Measurements from ENCODE around the gene CRYBA1.
"Not testable (repeated sequence)": the region's sequence is repeated elsewhere in the genome, so short reads cannot be mapped to it uniquely, and the experiment has no call there.

CRYBA1 gene, protein sequence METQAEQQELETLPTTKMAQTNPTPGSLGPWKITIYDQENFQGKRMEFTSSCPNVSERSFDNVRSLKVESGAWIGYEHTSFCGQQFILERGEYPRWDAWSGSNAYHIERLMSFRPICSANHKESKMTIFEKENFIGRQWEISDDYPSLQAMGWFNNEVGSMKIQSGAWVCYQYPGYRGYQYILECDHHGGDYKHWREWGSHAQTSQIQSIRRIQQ

DNA sequence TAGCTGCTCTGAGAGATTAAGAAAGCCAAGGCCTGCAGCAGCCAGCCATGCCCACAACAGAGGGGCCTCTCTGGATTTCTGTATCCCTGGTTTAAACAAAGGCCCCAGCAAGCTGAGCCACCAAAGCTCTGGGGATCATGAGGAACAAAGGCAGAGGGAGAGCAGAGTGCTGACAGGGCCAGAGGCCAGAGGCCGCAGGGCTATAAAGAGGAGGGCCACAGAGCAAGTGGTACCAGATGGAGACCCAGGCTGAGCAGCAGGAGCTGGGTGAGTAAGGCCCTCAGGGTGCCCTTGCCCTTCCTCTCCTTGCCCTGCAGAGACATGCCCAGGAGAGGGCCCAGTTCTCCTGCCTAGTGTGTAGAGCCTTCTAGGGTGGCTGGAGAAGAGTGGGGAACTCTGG, at the start of gene CRYBA1:
Gene CRYBA1 (plus strand): TSS at position 232 of the 400 bp plus-strand sequence. CDS start 5 bp downstream, at position 237.
- no peak for DNase-seq (ENCODE audit: low read depth)

DNA sequence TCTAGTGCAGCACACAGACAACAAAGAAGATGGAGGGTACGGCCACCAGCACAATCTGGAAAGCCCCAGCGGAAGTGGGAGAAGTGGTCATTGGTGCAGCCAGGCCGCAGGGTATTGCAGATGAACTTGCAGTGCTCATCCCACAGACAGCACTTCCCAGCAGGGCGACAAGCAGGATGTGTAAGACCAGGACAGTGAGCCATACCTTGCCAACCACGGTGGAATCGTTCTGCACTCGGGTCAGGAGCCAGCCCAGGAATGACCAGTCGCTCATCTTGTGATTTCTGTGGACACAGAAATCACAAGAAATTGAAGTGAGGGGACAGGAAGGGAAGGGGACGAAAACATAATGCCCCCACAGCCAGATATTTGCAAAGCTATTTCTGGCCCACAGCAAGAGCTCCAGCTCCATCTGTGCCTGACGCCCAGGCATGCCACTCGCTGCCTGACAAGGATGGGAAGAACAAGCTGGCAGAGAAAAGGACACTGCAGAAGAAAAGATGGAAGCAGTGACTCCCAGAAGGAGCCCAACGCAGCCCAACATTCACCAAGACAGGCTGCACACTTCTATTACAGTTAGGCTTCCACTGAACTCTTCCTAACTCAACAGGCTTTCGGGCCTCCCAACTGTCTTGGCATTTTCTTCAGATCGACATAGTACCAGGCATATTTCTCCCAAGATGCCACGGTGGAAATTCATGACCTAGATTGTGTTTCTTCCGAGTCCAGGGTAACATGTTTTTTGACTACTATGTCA, 49.0 kb upstream of the CRYBA1 start:
- DNase-seq (ENCODE audit: low read depth) = no peak

DNA sequence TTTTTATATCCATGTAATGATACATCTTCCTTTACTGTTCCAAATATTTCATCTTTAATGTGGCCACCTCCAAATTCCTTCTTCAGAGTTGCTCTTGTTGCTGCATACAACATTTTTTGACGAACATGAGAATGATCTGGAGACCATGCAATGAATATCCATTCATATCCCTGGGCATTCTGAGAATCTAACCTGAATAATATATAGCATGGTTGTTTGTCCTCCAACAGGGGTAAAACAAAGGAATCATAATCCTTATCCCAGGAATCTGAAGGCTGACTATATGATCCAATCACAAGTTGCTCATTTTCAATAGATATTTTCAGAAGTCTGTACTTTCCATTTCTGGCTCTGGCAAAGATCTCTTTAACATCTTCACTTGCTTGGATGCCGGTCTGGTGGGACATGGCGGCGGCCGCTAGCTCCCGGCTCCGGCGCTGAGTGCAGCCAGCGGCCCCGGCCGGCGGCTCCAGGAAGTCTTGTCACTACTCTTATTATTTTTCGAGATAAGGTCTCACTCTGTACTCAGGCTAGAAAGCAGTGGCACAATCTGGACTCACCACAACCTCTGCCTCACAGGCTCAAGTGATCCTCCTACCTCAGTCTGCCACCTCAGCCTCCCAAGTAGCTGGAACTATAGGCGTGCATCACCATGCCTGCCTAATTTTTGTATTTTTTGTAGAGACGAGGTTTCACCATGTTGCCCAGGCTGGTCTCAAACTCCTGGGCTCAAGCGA, 42.4 kb upstream of the CRYBA1 start:
- DNase-seq (ENCODE audit: low read depth) = not testable (repeated sequence)

DNA sequence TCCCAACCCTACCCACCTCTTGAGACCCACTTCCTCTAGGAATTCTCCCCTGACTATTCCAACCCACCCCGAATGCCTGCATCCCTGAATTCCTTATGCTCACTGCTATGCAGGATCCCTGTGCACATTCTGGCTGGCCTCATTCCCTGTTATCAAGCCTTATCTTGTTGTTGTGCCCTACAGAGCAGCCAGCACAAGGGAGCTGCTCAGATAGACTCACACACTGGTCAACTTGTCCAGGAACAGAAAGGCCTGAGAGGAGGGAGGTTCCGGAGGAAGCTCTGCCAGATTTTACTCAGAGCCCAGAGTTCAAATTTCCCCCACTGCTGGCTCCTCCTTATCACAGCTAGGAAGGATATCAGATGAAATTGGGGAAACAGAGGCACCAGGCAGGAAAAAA, 41.6 kb upstream of the CRYBA1 start:
- DNase-seq (ENCODE audit: low read depth) = no peak

DNA sequence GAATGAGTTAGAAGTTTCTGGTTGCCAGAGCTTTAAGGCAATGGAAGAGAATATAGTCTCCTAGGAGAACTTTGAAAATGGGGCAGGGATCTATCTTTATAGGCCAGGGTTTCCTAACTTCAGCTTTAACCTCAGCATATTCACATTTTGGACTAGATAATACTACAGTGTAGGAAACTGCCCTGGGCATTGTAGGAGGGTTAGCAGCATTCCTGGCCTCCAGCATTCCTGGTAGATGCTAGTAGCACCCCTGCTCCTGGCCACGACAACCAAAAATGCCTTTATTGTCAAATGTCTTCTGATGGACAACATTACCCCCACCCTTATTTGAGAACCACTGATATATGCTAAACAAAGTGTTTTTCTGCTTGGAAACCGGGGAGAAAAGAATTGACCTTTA, 38.7 kb upstream of the CRYBA1 start:
- DNase-seq (ENCODE audit: low read depth) = no peak

DNA sequence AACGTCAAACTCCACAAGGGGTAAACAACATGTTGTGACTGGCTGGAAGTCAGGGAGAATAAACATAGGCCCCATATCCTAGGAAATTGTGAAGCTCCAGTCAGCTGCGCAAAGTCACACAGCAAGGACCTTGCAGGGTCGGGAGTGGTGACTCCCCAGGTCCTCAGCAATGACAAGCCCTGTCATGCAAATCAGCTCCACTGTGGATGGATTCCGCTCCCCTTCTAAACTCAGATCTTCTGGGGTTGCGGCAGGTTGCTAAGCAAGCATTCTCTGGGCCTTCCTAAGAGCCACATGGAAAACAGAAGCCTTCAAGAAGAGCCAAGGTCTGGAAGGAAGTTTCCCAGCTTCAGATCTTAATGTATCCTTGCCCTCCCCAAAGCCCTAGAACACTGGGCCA, 37.6 kb upstream of the CRYBA1 start:
- no peak for DNase-seq (ENCODE audit: low read depth)

DNA sequence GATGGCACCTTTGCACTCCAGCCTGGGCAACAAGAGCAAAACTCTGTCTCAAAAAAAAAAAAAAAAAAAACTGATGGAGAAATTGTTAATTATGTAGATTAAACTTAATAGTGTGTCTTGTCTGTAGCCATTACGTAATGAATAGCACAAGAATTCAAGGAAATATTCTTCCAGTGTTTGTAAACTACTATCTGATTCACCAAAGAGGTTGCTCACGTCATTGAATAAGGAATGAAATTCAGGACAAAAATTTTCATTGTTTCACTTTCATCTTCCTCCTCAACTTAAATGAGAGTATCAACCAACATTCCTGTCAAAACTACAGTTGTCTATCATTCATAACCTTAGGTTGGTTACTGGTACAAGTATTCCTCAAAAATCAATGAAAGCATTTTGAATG, 35.8 kb upstream of the CRYBA1 start:
- no peak for DNase-seq (ENCODE audit: low read depth)

DNA sequence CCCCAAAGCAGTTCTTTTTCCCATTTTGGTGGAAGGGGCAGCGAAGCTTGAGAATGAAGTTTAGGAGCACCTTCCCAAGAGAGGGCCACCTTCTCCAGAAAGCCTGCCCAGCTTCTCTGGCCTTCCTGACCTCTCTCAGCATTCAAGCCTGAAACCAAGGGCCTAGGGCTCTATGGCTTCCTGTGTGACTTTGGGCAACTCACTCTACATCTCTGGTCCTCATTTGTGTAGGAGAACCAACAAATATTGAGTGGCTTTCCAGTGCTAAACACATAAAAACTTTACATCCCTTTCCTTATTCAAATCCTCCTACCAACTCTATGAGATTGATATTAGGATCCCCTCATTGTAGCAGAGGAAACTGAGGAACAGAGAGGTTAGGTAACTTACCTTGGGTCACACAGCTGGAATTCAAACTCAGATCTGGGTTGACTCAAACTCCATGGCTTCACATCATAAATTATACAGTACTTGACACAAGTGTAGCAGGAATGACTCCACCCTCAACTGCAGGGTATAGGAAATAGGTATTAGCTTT, 34.5 kb upstream of the CRYBA1 start:
- DNase-seq (ENCODE audit: low read depth) = no peak

DNA sequence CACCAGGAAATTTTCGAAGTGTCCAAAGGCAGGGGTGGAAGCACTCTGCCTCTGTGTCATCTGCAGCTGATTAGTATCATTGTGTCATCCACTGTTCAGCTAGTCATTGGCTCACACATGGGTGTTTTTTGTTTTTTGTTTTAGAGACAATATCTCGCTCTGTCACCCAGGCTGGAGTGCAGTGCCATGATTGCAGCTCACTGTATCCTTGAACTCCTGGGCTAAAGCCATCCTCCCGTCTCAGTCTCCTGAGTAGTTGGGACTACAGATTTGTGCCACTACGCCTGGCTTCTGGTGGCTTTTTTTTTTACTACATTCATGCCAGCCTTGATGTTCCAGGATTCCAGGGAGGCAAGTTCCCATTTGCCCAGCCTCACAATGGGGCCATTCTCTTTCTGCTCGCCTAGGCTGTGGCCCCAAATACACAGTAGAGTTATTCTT, 34.0 kb upstream of the CRYBA1 start:
- peak; percentile 27 for DNase-seq (ENCODE audit: low read depth)

DNA sequence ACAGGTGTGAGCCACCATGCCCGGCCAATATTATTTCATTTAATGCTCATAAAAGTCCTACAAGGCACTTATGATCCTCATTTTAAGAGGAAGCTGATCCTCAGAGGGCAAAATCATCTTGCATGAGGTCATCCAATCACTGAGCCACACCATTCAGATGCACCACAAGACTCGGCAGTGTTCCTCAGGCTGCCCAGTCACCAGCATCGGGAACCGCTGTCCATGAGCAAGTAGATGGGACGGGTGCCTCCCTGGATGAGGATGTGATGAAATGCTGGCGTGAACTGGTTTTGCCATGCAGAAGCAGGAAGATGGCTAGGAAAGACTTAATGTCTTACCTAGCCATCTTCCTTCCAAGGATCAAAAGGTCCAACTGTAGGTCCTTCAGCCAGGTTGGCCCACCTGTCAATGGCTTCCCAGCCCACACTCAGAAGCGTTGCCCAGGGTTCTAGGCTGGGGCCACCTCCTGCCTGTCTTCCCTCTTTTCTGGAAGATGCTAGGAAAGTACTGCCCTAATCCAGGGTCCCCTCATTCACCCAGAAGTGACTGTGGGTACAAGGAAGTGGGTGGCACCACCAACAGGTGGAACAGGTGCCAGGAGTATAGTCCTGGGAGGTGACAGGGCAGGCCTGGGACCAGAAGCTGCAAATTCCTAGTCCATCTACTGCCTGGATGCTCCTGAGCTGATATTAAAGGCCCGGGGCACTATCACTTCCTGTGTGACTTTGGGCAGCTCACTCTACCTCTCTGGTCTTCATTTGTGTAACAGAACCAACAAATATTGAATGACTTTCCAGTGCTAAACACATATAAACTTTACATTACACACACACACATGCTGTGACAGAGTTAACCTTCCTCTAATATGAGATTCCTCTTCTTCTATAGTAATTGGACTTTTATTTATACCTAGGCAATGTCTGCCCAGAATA, 32.2 kb upstream of the CRYBA1 start:
- no peak for DNase-seq (ENCODE audit: low read depth)

DNA sequence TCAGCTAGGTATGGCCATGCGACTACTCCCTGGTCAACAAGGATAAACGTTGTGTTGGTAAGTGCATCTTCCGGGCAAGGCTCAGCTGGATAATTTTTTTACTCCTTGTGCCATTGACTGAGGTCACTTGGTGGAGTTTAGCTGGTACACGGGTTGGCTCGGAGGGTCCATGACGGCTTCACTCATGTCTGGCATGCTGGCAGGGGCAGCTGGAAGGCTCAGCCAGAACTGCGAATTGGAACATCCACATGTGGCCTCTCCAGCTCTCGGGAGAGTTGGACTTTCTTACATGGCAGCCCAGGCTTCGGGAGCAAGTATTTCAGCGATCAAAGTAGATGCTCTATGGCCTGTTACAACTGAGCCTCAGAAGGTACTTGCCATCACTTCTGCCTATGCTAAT, 31.5 kb upstream of the CRYBA1 start:
- DNase-seq (ENCODE audit: low read depth) = no peak

DNA sequence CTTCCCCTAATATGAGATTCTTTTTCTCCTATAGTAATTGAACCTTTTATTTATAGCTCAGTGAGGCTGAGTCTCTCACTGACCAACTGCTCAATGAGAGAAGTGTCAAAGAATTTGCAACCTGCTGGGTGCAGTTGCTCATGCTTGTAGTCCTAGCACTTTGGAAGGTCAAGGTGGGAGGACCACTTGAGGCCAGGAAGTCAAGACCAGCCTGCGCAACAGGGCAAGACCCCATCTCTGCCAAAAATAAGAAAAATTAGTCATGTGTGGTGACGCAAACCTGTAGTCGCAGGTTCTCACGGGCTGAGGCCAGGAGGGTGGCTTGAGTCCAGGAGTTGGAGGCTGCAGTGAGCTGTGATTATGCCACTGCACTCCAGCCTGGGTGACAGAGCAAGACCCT, 30.9 kb upstream of the CRYBA1 start:
- no peak for DNase-seq (ENCODE audit: low read depth)

DNA sequence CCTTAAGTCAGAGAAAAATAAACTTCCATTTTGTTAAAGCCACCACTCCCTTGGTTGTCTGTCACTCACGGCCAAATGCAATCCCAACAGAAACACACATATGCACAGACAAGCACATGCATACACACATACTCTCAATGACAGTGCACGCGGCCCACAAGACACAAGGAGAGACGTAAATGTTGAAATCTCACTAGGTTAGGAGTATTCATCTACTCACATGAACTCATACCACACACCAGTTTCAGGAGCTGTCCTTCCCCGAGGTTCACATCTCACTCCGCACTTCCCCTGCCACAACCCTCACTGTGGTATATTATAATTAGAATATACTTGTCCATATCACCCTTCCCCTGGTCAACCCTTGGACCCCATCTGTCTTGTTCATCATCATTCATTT, 30.5 kb upstream of the CRYBA1 start:
- DNase-seq (ENCODE audit: low read depth) = no peak

DNA sequence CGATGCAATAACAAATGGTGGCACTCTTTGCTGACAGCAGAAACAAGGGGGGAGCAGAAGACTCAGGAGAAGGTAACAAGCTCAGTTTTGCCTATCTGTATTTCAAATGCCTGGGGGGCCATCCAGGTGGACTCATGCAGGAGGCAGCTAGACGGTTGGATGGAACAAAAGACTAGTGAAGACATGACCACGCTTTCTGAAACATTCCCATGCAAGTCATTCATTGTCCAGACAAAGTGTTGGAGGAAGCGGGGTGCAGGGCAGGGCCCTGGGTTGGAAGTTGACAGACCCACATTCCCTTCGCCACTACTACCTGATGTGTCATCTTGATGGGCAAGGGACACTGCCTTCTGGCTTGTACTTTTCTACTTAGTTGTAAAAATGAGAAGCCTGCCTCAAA, 29.8 kb upstream of the CRYBA1 start:
- DNase-seq (ENCODE audit: low read depth) = no peak

DNA sequence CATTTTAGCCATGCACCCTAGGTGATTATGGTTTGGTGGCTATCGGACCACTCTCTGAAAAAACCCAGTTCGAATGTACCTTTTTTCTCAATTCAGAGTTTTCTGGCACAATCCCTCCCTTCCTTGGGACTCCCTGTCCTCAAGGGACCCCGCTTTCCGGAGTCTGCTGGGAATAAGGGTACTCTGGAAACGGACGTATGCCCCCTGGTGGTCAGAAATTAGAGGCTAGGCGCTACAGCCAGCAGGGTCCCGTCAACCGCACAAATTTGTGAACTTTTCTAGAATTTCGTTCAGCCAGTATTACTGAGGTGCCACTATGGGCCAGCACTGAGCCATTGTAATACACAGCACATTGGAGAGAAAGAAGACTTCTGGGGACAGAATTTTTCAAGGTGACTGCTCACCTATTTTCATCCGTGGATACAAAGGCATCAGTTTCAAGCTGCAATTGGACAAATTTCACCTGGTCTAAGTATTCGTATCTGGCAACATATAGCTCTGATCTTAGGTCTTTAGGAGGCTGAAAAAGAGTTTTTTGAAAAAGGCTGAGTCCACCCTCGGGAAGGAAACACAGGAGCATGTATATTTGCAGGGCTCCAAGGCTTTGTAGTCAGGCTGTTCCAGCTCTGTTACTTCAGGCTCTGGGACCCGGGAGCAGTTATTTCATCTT, 27.1 kb upstream of the CRYBA1 start:
- DNase-seq (ENCODE audit: low read depth) = peak; percentile 32

DNA sequence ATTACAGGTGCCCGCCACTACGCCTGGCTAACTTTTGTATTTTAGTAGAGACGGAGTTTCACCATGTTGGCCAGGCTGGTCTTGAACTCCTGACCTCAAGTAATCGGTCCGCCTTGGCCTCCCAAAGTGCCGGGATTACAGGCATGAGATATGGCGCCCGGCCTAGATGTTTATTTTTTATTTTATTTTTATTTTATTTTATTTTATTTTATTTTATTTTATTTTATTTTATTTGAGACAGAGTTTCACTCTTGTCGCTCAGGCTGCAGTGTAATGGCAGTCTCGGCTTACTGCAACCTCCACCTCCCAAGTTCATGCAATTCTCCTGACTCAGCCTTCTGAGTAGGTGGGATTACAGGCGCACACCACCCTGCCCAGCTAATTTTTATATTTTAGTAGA, 25.3 kb upstream of the CRYBA1 start:
- DNase-seq (ENCODE audit: low read depth) = not testable (repeated sequence)

DNA sequence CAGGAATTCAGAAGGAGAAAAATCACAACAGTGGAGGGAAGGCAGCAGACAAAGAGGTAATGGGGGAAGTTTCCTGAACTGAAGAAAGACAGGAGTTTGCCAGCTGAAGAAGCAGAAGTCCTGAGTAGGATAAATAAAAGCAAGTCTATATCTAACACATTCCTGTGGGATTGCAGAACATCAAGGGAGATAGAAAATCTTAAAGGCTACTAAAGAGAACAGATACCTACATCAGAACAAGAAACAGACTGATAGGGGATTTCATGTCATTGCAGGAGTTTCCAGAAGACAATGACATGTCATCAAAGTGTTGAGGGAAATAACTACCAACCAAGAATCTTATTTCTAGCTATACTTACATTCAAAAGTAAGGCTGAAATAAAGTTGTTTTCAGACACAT, 21.3 kb upstream of the CRYBA1 start:
- no peak for DNase-seq (ENCODE audit: low read depth)

DNA sequence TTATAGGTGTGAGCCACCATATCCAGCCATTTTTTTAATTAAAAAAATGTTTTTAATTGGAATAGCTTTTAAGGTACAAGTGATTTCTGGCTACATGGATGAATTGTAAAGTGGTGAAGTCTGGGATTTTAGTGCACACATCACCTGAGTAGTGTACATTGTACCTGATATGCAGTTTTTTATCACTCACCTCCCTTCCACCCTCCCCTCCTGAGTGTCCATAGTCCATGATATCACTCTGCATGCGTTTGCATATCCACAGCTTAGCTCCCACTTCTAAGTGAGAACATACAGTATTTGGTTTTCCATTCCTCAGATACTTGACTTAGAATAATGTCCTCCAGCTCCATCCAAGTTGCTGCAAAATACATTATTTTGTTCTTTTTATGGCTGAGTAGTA, 13.4 kb upstream of the CRYBA1 start:
- DNase-seq (ENCODE audit: low read depth) = no peak

DNA sequence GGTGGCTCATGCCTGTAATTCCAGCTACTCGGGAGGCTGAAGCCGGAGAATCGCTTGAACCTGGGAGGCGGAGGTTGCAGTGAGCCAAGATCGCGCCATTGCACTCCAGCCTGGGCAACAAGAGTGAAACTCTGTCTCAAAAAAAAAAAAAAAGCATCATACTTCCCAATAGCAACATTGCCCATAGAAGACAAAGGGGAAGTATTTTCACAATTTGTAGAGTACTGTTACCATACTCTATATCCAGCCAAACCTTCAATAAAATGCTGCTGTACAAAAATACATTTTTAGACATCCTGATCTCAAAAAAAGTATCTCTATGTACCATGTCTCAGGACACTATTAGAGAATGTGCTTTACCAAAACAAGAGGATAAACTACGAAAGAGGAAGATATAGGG, 11.7 kb upstream of the CRYBA1 start:
- DNase-seq (ENCODE audit: low read depth) = not testable (repeated sequence)

DNA sequence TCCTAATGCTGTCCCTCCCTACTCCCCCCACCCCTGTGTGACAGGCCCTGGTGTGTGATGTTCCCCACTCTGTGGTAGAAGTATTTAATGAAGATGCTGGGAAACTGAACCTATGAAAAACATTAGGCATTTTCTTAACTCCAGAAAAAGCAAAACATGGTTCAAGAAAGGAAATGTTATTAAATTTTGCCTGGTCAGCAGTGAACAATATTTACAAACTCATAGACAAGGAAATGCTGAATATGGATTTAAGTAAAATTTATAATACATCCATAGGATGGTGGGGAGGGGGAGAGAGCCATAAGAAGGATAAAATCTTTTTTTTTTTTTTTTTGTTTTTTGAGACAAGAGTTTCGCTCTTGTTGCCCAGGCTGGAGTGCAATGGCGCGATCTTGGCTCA, 10.8 kb upstream of the CRYBA1 start:
- DNase-seq (ENCODE audit: low read depth) = no peak

DNA sequence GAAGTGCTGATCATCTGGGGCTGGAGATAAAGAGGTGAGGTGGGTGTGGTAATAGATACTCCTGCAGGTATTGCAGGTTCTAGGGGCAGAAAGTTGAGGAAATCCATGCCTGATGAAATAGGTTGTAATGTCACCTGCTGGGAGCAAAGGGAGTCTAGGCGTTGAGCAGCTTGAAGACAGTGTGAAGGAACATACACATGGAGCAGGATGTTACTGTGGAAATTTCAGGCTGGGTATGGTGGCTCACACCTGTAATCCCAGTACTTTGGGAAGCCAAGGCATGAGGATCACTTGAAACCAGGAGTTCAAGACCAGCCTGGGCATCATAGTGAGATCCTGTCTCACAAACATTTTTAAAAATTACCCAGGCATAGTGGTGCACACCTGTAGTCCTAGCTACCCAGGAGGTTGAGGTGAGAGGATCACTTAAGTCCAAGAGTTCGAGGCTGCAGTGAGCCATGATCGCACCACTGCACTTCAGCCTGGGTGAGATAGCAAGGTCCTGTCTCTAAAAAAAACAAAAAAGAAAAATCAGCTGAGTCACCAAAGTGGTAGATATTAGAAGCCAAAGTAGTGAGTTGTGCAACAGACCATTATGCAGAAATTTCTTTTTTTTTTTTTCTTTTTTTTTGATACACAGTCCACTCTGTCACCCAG, 9.1 kb upstream of the CRYBA1 start:
- no peak for DNase-seq (ENCODE audit: low read depth)
